ENCODE measurements around the gene HES1.

Gene HES1

DNA sequence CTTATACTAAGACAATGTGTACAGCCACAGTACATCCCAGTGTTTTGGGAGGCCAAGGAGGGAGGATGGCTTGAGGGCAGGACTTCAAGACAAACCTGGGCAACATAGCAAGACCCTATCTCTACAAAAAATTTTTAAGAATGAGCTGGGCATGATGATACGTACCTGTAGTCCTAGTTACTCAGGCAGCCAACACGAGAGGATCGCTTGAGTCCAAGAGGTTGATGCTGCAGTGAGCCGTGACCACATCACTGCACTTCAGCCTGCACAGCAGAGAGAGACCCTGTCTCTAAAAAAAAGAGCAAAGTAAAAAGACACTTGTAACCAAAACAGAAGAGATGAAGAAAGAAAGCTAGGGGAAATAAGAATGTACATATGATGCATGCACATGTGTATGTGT lies 38.5 kb downstream of the HES1 start:
- DNase-seq, result no peak

DNA sequence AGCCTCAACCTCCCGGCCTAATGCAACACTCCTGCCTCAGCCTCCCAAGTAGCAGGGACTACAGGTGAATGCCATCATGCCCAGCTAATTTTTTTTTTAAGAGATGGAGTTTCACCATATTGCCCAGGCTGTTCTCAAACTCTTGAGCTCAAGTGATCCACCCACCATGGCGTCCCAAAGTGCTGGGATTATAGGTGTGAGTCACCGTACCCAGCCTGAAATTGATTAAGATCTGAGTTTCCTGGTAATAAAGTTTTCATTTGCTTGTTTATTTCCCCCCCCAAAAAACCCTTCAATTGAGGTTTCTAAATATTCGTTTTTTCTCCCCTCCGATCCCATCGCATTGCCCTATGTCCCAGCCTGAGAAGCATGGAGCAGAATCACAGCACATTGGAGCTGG lies 39.0 kb downstream of the HES1 start:
- no peak for DNase-seq

DNA sequence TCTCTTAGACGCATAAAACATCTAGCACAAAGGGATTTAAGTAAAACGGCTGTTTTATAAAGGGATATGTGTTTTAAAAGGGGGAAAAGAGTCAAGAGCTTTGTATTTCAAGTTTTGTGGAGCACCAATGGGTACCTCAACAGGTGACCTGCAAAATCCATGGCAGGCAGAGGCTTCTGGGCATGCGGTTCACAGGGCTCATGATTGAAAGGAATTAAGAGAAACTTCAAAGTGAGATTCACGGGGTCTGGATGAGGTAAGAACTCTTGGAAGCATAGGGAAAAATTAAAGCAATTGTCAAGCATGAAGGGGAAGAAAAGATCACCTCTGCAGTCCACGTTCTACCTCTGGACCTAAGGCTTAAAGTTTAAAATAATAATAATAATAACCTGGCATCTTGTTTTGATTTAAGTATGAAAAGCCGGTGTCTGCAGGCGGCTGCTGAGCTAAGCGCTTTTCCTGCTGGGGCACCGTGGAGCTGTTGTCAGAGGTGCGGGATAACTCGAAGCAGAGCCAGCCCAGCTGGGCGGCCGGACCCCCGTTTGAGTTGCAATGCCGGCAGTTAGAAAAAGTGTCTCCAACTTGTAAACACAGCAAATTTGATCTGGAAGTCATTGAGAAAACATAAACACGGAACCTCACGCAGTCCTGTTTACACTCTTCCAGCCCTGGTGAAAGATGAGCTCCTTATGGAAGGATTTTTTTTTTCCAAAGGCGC lies 40.5 kb downstream of the HES1 start:
- no peak for DNase-seq

DNA sequence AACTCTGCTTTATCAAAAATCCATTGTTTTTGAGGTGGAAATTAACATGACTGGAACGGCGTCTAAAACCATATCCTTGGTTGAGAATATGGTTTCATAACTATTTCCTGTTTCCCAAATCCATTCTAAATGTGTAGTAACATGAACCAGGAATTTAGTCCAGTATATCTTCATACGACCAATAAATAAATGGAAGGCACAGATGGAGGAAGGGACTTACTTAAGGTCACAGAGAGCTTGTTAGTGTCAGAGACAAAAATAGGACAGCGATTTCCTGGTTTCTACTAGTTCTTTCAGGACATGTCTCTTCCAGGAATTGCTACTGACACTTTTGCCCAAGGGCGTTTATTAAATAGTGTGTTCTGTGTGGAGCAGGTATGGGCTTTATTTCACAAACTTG lies 41.2 kb downstream of the HES1 start:
- no peak for DNase-seq

DNA sequence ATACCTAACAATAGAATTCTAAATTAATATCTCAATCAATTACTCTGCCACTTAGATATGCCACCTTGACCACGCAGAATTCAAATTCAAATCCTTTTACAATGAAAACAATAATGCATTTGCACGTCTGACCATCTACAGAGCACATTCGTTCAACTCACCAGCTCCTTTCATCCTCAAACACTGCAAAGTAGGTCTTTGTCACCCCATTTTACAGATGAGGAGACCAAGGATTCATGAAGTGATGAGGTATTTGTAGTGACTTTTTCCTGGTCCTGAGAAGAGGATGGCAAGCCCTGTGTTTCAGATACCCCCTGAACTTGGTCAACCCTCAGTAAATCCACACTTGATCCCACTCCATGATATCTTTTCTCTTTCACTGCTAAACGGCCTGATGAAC lies 42.2 kb downstream of the HES1 start:
- no peak for DNase-seq

DNA sequence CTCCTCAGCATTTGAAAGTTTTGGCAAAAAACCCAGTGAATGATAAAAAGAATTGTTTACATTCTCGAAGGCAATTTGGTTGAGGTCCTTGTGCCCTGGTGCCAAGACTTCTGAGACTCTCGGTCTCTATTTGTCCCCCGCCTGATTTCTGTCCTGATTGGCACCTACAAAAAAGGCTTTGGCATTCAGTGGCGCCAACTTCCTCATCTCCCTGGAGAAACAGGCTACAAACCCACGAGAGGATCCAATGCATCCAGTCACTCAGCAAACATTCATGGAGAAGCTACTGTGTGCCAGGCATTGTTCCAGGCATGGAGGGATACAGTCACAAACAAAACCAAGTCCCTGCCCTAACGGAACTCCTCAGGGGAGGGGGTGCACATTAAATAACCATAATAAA lies 42.7 kb downstream of the HES1 start:
- no peak for DNase-seq

DNA sequence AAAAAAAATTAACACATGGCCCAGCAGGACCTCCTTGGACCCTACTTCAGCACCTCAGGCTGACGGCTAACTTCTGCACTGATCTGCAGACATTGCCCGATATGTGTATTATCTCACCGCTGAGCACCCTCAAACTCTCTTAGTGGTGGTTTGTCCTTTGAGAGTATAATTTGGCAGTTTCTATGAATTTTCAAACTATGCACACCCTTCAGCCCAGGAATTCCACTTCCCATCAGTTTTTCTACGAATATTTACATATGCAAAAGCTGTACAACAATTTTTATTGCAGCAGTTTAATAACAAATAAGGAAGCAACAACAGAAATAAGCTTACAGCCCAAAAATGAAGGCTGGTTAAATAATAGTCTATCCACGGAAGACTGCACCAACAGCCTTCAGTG lies 44.6 kb downstream of the HES1 start:
- no peak for DNase-seq

DNA sequence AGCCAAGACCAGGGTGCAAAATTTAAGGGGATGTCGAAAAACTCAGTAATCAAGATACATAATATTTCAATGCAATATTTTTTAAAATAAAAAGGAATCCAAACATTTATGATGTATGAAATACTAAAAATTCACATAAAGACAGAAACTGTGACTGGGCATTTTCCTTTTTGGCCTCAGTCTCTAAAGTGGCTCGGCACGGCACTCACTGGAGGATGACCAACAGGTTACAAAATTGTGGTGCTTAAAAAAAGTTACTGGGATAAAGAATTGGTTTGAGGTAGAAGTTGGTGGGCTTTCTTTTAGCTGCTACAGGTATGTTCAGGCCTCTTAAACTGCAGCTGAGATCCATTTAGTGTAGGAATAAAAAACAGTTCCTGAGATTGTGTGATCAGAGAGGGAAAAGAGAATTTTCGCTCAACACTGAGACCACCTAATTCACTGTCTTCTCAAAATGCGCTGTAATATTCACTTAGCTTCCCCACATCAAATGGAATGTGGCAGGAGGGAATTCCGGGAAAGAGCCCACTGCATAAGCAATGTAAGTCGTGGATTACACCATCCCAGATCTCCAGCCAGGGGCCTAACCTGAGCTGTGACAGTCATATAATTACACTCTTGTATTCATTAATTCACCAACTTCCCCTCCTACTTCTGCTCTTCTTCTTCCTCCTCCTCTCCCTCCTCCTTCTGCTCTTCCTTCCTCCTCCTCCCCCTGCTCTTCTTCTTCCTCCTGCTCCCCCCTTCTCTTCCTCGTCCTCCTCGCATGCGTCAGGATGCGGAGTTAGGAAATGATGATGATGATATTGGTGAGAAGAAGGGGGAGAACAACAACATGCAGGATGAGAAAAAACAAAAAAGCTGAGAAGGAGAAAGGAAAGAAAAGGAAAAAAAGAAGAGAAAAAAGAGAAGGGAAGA lies 45.9 kb downstream of the HES1 start:
- no peak for DNase-seq

DNA sequence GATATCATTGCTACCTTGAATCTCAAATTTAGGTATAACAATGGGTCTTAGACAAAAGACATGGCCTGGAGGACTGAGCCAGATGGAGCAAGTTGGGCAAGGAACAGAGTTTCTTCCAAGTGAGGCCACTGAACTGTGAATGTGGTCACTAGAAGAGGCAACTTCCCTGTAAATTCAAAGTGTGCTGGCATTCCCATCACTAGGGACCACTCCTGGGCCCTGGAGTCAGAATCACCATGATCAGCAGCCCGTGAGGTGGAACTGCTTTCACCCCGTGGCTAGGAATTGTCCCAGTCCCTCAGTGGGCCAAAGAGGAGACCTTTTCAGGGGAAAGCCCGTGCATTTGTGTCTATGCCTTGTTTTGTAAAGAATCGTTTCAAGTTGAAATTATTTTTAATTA lies 47.3 kb downstream of the HES1 start:
- no peak for DNase-seq

DNA sequence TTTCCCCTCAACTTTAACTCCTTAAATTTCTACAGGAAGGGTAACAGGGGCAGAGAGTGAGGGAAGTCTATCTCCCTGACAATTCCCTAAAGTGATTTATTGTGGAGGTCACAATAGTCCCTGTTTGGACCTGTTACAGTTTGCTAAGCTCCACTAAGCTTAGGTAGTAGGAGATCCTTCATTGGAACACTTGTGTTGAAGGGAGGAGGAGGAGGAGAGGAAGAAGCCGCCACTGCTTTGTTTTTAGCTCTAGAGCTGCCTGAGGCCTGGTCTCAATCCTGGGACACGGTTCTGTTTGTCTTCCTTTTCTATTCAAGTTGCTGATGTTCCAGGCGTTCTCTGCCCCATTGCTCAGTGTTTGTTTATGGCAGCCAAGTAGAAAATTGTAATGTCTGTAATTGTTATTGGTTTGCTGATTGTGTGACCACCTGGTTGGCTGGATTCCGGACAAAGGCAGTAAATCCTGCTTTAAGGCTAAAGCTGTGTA lies 48.4 kb downstream of the HES1 start:
- no peak for DNase-seq

DNA sequence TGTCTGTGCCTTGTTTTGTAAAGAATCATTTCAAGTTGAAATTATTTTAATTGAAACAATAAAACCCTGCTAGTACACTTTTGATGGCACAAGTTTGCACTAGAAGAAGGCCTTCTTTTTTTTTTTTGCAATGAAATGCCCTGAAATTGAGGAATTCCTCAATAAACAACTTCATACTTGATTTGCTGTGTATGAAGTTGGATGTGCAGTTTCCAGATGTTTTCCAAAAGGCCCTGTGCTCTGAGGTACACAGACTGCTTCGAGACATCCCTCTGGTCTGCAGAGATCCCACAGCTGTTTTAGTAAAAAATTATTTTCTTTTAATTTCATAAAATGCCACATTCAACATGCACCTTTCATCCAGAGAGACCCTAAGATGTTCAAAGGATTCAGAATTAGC lies 48.9 kb downstream of the HES1 start:
- DNase-seq, result no peak

DNA sequence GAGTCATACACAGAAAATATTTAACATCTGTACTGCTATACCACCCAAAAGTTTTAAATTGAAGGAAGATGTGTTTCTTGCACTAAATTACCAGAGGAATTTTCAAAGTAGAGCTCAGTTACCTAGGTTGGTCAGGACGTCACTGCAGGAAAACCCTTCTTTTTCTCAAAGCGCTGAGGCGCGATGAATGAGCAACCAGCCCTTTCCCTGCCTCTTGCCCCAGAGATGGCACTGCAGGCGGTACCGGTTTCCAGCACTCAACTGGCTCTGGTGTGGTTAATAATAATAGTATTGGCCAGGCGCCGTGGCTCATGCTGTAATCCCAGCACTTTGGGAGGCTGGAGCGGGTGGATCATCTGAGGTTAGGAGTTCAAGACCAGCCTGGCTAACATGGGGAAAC lies 49.3 kb downstream of the HES1 start:
- DNase-seq, result no peak

DNA sequence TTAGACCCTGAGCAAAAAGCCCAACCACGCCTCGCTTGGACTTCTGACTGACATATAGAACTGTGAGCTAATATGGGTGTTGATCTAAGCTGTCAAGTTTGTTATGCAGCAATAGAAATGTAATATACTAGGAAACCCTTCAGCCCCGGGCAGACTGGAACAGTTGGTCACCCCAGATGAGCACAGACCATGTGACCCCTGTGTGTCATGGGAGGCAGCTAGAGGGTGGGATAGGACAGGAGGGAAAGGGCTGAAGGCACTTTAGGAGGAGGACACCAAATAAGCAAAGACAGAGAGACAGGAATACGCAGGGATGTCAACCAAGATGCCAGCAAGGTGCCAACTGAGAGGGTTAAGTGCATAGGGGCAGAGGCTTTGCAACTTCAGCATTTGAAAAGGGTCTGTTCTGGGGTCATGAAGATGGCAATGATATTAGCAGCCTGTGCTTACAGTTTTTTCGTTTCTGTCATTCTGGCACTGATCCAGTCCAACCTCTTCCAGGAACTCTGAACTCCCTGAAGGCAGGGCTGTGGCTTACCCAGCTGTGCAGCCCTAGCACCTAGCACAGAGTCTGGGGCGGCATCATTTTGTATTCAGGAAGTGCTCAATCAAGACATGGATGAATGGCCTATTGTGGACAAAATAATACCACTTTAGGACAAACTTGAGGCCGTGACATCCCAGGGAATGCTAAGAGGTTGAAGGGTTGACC lies 51.4 kb downstream of the HES1 start:
- DNase-seq, result no peak

Data from stimulated activated CD4-positive, alpha-beta T cell treated with anti-CD3 and anti-CD28 coated beads, Interleukin-15, amount 100 ng/mL, for 24 hours (primary cell).